ENCODE measurements around the gene G6PC1. TPM values are rescaled to one million over a fixed set of nuclear protein-coding genes. Genes with fewer than 3 reads are reported as not detected.

Gene G6PC1
- total and polyA plus RNA-seq, 2 of the 13 experiments (the other 11 are each of a cell fraction or from before 2014, with no cell fraction given), result 1.7 to 37.9 TPM

- TF ChIP-seq NFAT5 (CRISPR knock-in tag; IDR thresholded peaks at IDR 0.05), result 0 out of 2 replicates have a peak, but pooled peaks have one; percentile 8
Measured at GRCh38 chr17:42893359-42893758, 7.2 kb upstream of the G6PC1 start (continued).

GRCh38 chr17:42894283-42895184, 6.1 kb upstream of the G6PC1 start:
- Histone ChIP-seq H3K9ac (ENCODE audit: insufficient read depth, low read depth, low read length) (peak overlapping the region; percentile 64), H3K4me2 (ENCODE audit: low read depth, low read length) (peak overlapping the region; percentile 84), H3K4me1 (ENCODE audit: insufficient read depth, low read length) (peaks cover 95% of the 10 kb centered on the region), H2AFZ (ENCODE audit: low read length) (no peak overlapping the region), H3K27me3 (ENCODE audit: control insufficient read depth in 1 of 2, insufficient read depth in 2 of 2, low read length in 2 of 2) (no peaks in the 10 kb centered on the region), H4K20me1 (ENCODE audit: insufficient read depth, low read length) (no peaks in the 10 kb centered on the region), H3K9me3 (ENCODE audit: low read length) (no peaks in the 10 kb centered on the region), H3K4me3 (replicated peaks in 1 of 3; ENCODE audit: insufficient read depth in 1 of 3, low read depth in 2 of 3, low read length in 3 of 3) (peak overlapping the region; percentile 9 to 57 (median 22); a peak in 5 of 6 replicates), H3K36me3 (replicated peaks in 1 of 2; ENCODE audit: control insufficient read depth in 1 of 2, insufficient read depth in 2 of 2, low read length in 2 of 2) (no peaks in the 10 kb centered on the region), H3K27ac (ENCODE audit: extremely low read length, insufficient read depth, low read length) (peak overlapping the region; percentile 85), H3K79me2 (ENCODE audit: insufficient read depth, low read length) (no peaks in the 10 kb centered on the region)
- ChIA-PET POLR2A (interaction anchor here (0.9 to 3.6 kb wide), 19 partner anchors 8 to 473 kb away, joined by 3 to 32 read pairs (median 4); partner anchors contain the start of genes BECN1, PSMC3IP and RPL27), CTCF (ENCODE audit: low intra/inter-chr PET ratio, low total read pairs) (no interaction called here)
- no TSS peak for BruUV-seq (replicated peaks)
- ATAC-seq (peak; percentile 80), DNase-seq (ENCODE audit: low spot score) (peak; percentile 79), FAIRE-seq (peak; percentile 93)
- intact Hi-C loops (cut with micrococcal nuclease; ENCODE audit: unreplicated experiment), result no loop called here
- in situ Hi-C loops (cut with HindIII; ENCODE audit: extremely low pct_ligation_motif_present, low pct_unique_long_range_greater_than_20kb), result no loop called here
- 3% methylated on average over 12 of the region's 12 CpGs for WGBS (ENCODE audit: low lambda C conversion rate)
- TF ChIP-seq FOXJ3 (CRISPR knock-in tag; IDR thresholded peaks at IDR 0.05; ENCODE audit: borderline replicate concordance), result peak; percentile 67; the same call in 1 of the 2 replicates
- TF ChIP-seq KDM5B (CRISPR knock-in tag; IDR thresholded peaks at IDR 0.05; ENCODE audit: borderline replicate concordance), result peak; percentile 46; the same call in 1 of the 2 replicates
- TF ChIP-seq JUND (CRISPR knock-in tag; IDR thresholded peaks at IDR 0.05), result peak; percentile 62
- TF ChIP-seq SIX1 (CRISPR knock-in tag; IDR thresholded peaks at IDR 0.05; ENCODE audit: borderline replicate concordance), result peak; percentile 51
- no peak for TF ChIP-seq SRF (IDR thresholded peaks at IDR 0.05; ENCODE audit: low read depth, low read length)
- peak; percentile 20; the same call in 1 of the 2 replicates for TF ChIP-seq SSRP1 (CRISPR knock-in tag; IDR thresholded peaks at IDR 0.05)
- 0 out of 2 replicates have a peak, but pooled peaks have one; percentile 17 for TF ChIP-seq ZNF160 (CRISPR knock-in tag; IDR thresholded peaks at IDR 0.05)
- peak; percentile 97 for TF ChIP-seq MIER3 (CRISPR knock-in tag; IDR thresholded peaks at IDR 0.05; ENCODE audit: borderline replicate concordance)
- TF ChIP-seq TFE3 (CRISPR knock-in tag; IDR thresholded peaks at IDR 0.05), result peak; percentile 60
- peak; percentile 97 for TF ChIP-seq FOXP4 (CRISPR knock-in tag; IDR thresholded peaks at IDR 0.05)

All from HepG2 (cell line).